Activated CD8-positive, alpha-beta T cell treated with anti-CD3 and anti-CD28 coated beads for 36 hours (primary cell): ENCODE measurements around the gene ARPC2. TPM values are rescaled to one million over a fixed set of nuclear protein-coding genes. Genes with fewer than 3 reads are reported as not detected.

Experiments
- ATAC-seq: fragments of 200-7000 bp; cut with Tn5 transposase; one replicate; pipeline ENCODE4 v1.10.0; 2021; ENCODE audit warnings: mild to moderate bottlenecking, moderate library complexity
- CTCF ChIA-PET: fragments of 350-600 bp; sonication (Branson Sonifier 250); formaldehyde crosslinking; loops from one replicate; lab custom pipeline; 2021; ENCODE audit warnings: antibody characterized with exemption; lab: Charles Lee
- POLR2A ChIA-PET: fragments of 350-600 bp; sonication (Branson Sonifier 250); formaldehyde crosslinking; loops from one replicate; lab custom pipeline; 2021; ENCODE audit warnings: antibody characterized with exemption; lab: Charles Lee
- DNase-seq: peaks from one replicate; pipeline ENCODE4 v3.0.0-alpha.2; 2020
- H3K27ac Mint-ChIP-seq: one replicate; pipeline ENCODE4 v1.8.0; 2021; ENCODE audit warnings: mild to moderate bottlenecking, mixed read lengths
- H3K27me3 Mint-ChIP-seq: one replicate; pipeline ENCODE4 v1.8.0; 2021; ENCODE audit warnings: mixed read lengths
- H3K36me3 Mint-ChIP-seq: one replicate; pipeline ENCODE4 v1.8.0; 2021; ENCODE audit warnings: low read depth, mixed read lengths
- H3K4me1 Mint-ChIP-seq: one replicate; pipeline ENCODE4 v1.8.0; 2021; ENCODE audit warnings: low read depth, mixed read lengths
- H3K4me3 Mint-ChIP-seq: one replicate; pipeline ENCODE4 v1.8.0; 2021; ENCODE audit warnings: mild to moderate bottlenecking, moderate library complexity, mixed read lengths
- H3K9me3 Mint-ChIP-seq: one replicate; pipeline ENCODE4 v1.8.0; 2021; ENCODE audit warnings: mixed read lengths
- intact Hi-C: fragments of 100-400 bp; cut with micrococcal nuclease; formaldehyde crosslinking; loops from one replicate; pipeline ENCODE4 v1.10.0; 2022
- total RNA-seq, 2 experiments: library from RNA; stranded (reverse); gene quantifications; one replicate each; pipeline ENCODE4 v1.2.3, GENCODE V29; 2021
- TF ChIP-seq, protein P1 (sequence below): fragments of 200-600 bp; IDR thresholded peaks from one replicate; pipeline ENCODE4 v1.8.0; 2022; ENCODE audit warnings: antibody characterized with exemption, mild to moderate bottlenecking

The ARPC2 gene
- total RNA-seq, 2 experiments from 2014 or later = 636 to 644 TPM

DNA sequence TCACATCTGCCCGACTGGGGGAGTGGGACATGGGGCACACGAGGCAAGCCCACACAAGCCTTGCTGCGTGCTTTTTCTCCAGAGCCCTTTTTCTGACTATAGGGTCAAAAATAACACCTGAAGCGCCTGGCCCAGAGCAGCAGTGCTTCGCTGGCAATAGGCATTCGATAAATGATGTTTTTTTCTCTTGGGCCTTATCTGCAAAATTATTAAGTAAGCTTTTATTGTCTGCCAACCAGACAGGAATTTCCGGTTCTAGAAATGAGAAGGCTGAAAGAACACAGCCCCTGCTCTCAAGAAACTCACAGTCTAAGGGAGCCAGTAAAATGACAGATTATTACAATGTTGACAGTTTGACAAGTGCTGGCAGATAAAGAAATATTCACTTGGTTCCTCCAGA, 78.0 kb downstream of the ARPC2 start:
- intact Hi-C loops = no loop called here
- Mint-ChIP-seq H3K4me1 (peaks cover 28% of the 10 kb centered on the region), H3K36me3 (no peaks in the 10 kb centered on the region), H3K27ac (no peak overlapping the region), H3K4me3 (no peak overlapping the region), H3K9me3 (no peaks in the 10 kb centered on the region), H3K27me3 (no peaks in the 10 kb centered on the region)
- CTCF ChIA-PET = interaction anchor here (0.8 to 8.8 kb wide), 5 partner anchors 8 to 61 kb away, joined by 3 to 125 read pairs (median 3); partner anchors contain the start of genes AAMP, CATIP and PNKD
- POLR2A ChIA-PET = interaction anchor here (0.5 to 1.1 kb wide), 3 partner anchors 11 to 93 kb away, joined by 3 to 6 read pairs (median 3); no protein-coding TSS in a partner anchor
- TF ChIP-seq, protein P1, sequence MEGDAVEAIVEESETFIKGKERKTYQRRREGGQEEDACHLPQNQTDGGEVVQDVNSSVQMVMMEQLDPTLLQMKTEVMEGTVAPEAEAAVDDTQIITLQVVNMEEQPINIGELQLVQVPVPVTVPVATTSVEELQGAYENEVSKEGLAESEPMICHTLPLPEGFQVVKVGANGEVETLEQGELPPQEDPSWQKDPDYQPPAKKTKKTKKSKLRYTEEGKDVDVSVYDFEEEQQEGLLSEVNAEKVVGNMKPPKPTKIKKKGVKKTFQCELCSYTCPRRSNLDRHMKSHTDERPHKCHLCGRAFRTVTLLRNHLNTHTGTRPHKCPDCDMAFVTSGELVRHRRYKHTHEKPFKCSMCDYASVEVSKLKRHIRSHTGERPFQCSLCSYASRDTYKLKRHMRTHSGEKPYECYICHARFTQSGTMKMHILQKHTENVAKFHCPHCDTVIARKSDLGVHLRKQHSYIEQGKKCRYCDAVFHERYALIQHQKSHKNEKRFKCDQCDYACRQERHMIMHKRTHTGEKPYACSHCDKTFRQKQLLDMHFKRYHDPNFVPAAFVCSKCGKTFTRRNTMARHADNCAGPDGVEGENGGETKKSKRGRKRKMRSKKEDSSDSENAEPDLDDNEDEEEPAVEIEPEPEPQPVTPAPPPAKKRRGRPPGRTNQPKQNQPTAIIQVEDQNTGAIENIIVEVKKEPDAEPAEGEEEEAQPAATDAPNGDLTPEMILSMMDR = no peak
- ATAC-seq (no peak), DNase-seq (no peak)

DNA sequence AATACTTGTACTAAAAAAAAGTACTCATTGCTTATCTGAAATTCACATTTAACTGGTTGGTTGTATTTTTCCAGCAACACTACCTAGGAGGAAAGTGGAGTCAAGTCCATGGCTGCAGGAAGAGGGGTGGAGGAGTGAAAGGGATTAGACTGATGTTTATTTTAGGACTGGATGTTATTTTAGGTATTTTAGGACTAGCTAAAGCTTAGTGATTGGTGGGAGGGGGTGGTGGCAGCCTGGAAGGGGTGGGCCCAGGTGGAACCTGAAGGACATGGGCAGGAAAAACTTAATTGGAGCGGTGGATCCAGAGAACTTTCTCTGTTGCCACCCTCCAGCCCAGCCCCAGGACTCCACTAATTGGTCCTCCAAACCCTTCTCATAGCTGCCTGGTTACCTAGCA, 79.2 kb downstream of the ARPC2 start:
- no peak for ATAC-seq
- no peaks in the 10 kb centered on the region for H3K36me3 Mint-ChIP-seq
- POLR2A ChIA-PET = interaction anchor here (1.2 kb wide), 1 partner anchor 9 kb away, joined by 3 read pairs; no protein-coding TSS in a partner anchor

DNA sequence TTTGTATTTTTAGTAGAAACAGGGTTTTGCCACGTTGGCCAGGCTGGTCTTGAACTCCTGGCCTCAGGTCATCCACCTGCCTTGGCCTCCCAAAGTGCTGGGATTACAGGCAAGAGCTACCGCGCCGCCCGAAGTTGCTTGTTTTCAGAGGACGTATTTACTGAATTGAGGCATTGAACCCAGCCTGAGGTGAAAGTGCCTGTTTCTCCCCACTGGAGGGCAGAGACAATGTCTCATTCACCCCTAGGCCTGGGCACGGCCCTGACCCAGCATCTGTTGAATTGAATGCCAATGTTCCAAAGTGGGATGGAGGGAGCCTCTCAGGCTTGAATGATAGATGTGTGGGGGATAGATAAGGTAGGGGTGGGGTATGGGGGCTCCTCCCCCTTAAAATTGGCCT, 79.9 kb downstream of the ARPC2 start:
- Mint-ChIP-seq H3K36me3 (no peaks in the 10 kb centered on the region), H3K27ac (no peak overlapping the region), H3K4me3 (no peak overlapping the region), H3K4me1 (peaks cover 22% of the 10 kb centered on the region), H3K27me3 (no peaks in the 10 kb centered on the region), H3K9me3 (no peaks in the 10 kb centered on the region)
- CTCF ChIA-PET = interaction anchor here (2.1 to 8.8 kb wide), 2 partner anchors 23 to 59 kb away, joined by 8 to 125 read pairs; partner anchors contain the start of genes AAMP, CATIP and PNKD
- no peak for ATAC-seq
- intact Hi-C loops = no loop called here
- TF ChIP-seq, protein P1 = no peak
- no peak for DNase-seq
- POLR2A ChIA-PET = interaction anchor here (1.2 kb wide), 1 partner anchor 10 kb away, joined by 3 read pairs; no protein-coding TSS in a partner anchor

More for the DNA sequence above, 79.2 kb downstream of the ARPC2 start:
- CTCF ChIA-PET = interaction anchor here (1.2 to 8.8 kb wide), 3 partner anchors 10 to 60 kb away, joined by 3 to 125 read pairs (median 8); partner anchors contain the start of genes AAMP, CATIP and PNKD
- no peaks in the 10 kb centered on the region for H3K27me3 Mint-ChIP-seq
- no peak overlapping the region for H3K27ac Mint-ChIP-seq
- H3K4me1 Mint-ChIP-seq = peaks cover 18% of the 10 kb centered on the region
- intact Hi-C loops = no loop called here
- TF ChIP-seq, protein P1 = no peak
- H3K9me3 Mint-ChIP-seq = no peaks in the 10 kb centered on the region
- DNase-seq = no peak
- H3K4me3 Mint-ChIP-seq = no peak overlapping the region

DNA sequence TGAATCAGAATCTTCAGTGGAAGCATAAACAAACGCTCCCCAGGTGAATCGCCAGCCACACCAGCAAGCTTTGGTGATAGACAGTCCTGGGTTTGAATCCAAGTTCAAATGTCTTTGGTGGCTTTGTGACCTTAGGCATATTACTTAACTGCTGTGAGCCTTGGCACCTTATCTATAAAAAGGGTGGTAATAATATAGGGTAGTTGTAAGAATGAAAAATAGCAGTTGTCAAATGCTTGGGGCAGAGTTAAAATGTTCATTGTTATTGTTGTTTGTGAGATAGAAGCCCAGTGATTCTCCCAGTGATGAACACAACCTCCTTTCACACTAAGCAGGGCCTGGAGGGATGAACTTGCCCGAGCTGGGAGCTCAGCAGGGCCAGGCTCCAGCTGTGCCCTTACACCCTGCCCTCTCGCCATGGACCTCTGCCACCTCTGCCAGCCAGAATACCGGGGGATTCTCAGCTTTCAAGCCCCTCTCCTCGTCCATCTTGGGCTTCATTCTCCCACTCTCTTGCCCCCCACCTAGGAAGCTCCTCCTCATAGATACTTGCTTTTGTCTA, 81.4 kb downstream of the ARPC2 start:
- H3K27ac Mint-ChIP-seq = no peak overlapping the region
- DNase-seq (no peak), ATAC-seq (no peak)
- H3K27me3 Mint-ChIP-seq = no peaks in the 10 kb centered on the region
- CTCF ChIA-PET = interaction anchor here (1.1 to 3.3 kb wide), 3 partner anchors 11 to 98 kb away, joined by 3 to 26 read pairs (median 6); partner anchors contain the start of gene CATIP
- H3K36me3 Mint-ChIP-seq = no peaks in the 10 kb centered on the region
- POLR2A ChIA-PET = interaction anchor here (0.6 kb wide), 1 partner anchor 14 kb away, joined by 3 read pairs; no protein-coding TSS in a partner anchor
- intact Hi-C loops = no loop called here
- TF ChIP-seq, protein P1 = no peak
- peaks cover 12% of the 10 kb centered on the region for H3K4me1 Mint-ChIP-seq
- no peak overlapping the region for H3K4me3 Mint-ChIP-seq
- no peaks in the 10 kb centered on the region for H3K9me3 Mint-ChIP-seq

DNA sequence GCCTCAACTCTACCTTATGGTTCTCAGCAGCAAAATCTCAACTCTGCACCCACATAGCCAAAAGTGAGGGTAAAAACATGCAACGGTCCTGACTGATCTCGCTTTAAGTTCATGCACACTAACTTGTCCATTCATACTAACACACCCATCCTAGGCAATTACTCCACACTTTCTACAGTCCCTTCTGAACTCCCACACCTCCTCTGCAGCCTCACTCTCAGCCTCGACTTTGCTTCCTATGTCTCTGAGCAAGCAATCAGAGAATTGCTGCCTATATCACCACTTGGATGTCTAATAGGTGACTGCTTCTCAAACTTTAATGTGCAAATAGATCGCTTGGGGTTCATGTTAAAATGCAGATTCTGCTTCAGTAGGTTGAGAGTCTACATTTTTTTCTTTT, 83.2 kb downstream of the ARPC2 start:
- DNase-seq = no peak
- TF ChIP-seq, protein P1 = no peak
- H3K4me1 Mint-ChIP-seq = peaks cover 7% of the 10 kb centered on the region
- ChIA-PET POLR2A (no interaction called here), CTCF (interaction anchor here (3.3 kb wide), 1 partner anchor 57 kb away, joined by 26 read pairs; the partner anchor contains the start of gene CATIP)
- no peak overlapping the region for H3K4me3 Mint-ChIP-seq
- no peak for ATAC-seq
- no peaks in the 10 kb centered on the region for H3K9me3 Mint-ChIP-seq
- H3K27ac Mint-ChIP-seq = no peak overlapping the region
- intact Hi-C loops = no loop called here
- no peaks in the 10 kb centered on the region for H3K27me3 Mint-ChIP-seq
- no peaks in the 10 kb centered on the region for H3K36me3 Mint-ChIP-seq
